ENCODE measurements around the gene RAB3GAP2. TPM values are rescaled to one million over a fixed set of nuclear protein-coding genes. Genes with fewer than 3 reads are reported as not detected.
"Not testable (repeated sequence)": the region's sequence is repeated elsewhere in the genome, so short reads cannot be mapped to it uniquely, and the experiment has no call there.

The RAB3GAP2 gene
- total and polyA plus RNA-seq, 2 of the 13 experiments (the other 11 are each of a cell fraction or from before 2014, with no cell fraction given): 22.6 to 25.0 TPM

DNA sequence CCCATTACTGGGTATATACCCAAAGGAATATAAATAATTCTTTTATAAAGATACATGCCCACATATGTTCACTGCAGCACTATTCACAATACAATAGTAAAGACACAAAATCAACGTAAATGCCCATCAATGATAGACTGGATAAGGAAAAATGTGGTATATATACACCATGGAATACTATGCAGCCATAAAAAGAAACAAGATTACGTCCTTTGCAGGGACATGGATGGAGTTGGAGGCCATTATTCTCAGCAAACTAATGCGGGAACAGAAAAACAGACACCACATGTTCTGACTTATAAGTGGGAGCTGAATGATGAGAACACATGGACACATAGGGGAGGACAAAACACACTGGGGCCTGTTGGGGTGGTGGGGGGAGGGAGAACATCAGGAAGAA, 12.0 kb downstream of the RAB3GAP2 start:
- WGBS (ENCODE audit: low lambda C conversion rate): 100% methylated on average over 3 of the region's 3 CpGs

DNA sequence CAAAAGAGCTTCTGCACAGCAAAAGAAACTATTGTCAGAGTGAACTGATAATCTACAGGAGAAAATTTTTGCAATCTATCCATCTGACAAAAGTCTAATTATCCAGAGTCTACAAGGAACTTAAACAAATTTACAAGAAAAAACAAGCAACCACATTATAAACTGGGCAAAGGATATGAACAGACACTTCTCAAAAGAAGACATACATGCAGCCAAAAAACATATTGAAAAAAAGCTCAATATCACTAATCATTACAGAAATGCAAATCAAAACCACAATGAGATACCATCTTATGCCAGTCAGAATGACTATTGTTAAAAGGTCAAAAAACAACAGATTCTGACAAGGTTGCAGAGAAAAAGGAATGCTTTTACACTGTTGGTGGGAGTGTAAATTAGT, 12.5 kb downstream of the RAB3GAP2 start:
- ATAC-seq; H3K27ac ChIP-seq (ENCODE audit: extremely low read length, insufficient read depth, low read length); H3K9ac ChIP-seq (ENCODE audit: insufficient read depth, low read depth, low read length); DNase-seq (ENCODE audit: low spot score); H3K4me2 ChIP-seq (ENCODE audit: low read depth, low read length); H2AFZ ChIP-seq (ENCODE audit: low read length); BruUV-seq (replicated peaks); FAIRE-seq; in situ Hi-C loops (cut with HindIII; ENCODE audit: extremely low pct_ligation_motif_present, low pct_unique_long_range_greater_than_20kb); H3K27me3 ChIP-seq (ENCODE audit: control insufficient read depth in 1 of 2, insufficient read depth in 2 of 2, low read length in 2 of 2); CTCF ChIA-PET (ENCODE audit: low intra/inter-chr PET ratio, low total read pairs); intact Hi-C loops (cut with micrococcal nuclease; ENCODE audit: unreplicated experiment); H3K9me3 ChIP-seq (ENCODE audit: low read length); POLR2A ChIA-PET; H3K36me3 ChIP-seq (replicated peaks in 1 of 2; ENCODE audit: control insufficient read depth in 1 of 2, insufficient read depth in 2 of 2, low read length in 2 of 2); H3K4me3 ChIP-seq (replicated peaks in 1 of 3; ENCODE audit: insufficient read depth in 1 of 3, low read depth in 2 of 3, low read length in 3 of 3); H4K20me1 ChIP-seq (ENCODE audit: insufficient read depth, low read length): not testable (repeated sequence)
- H3K4me1 ChIP-seq (ENCODE audit: insufficient read depth, low read length): peaks cover 23% of the 10 kb centered on the region
- peaks cover 22% of the 10 kb centered on the region for H3K79me2 ChIP-seq (ENCODE audit: insufficient read depth, low read length)

More for the DNA sequence above, 12.0 kb downstream of the RAB3GAP2 start:
- H3K27me3 ChIP-seq (ENCODE audit: control insufficient read depth in 1 of 2, insufficient read depth in 2 of 2, low read length in 2 of 2); H3K9ac ChIP-seq (ENCODE audit: insufficient read depth, low read depth, low read length); intact Hi-C loops (cut with micrococcal nuclease; ENCODE audit: unreplicated experiment); H3K4me3 ChIP-seq (replicated peaks in 1 of 3; ENCODE audit: insufficient read depth in 1 of 3, low read depth in 2 of 3, low read length in 3 of 3); H3K27ac ChIP-seq (ENCODE audit: extremely low read length, insufficient read depth, low read length); DNase-seq (ENCODE audit: low spot score); H4K20me1 ChIP-seq (ENCODE audit: insufficient read depth, low read length); H2AFZ ChIP-seq (ENCODE audit: low read length); H3K9me3 ChIP-seq (ENCODE audit: low read length); CTCF ChIA-PET (ENCODE audit: low intra/inter-chr PET ratio, low total read pairs); BruUV-seq (replicated peaks); POLR2A ChIA-PET; FAIRE-seq; H3K36me3 ChIP-seq (replicated peaks in 1 of 2; ENCODE audit: control insufficient read depth in 1 of 2, insufficient read depth in 2 of 2, low read length in 2 of 2); in situ Hi-C loops (cut with HindIII; ENCODE audit: extremely low pct_ligation_motif_present, low pct_unique_long_range_greater_than_20kb); ATAC-seq; H3K4me2 ChIP-seq (ENCODE audit: low read depth, low read length): not testable (repeated sequence)
- peaks cover 20% of the 10 kb centered on the region for H3K4me1 ChIP-seq (ENCODE audit: insufficient read depth, low read length)
- peaks cover 22% of the 10 kb centered on the region for H3K79me2 ChIP-seq (ENCODE audit: insufficient read depth, low read length)

DNA sequence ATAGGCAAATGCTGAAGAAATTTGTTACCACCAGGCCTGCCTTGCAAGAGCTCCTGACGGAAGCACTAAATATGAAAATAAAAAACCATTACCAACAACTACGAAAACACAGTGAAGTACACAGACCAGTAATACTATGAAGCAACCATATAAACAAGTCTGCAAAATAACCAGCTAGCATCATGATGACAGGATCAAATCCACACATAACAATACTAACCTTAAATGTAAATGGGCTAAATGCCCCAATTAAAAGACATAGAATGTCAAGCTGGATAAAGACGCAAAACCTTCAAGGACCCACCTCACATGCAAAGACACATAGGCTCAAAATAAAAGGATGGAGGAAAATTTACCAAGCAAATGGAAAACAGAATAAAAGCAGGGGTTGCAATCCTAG, 16.1 kb downstream of the RAB3GAP2 start:
- Histone ChIP-seq H3K79me2 (ENCODE audit: insufficient read depth, low read length) (peaks cover 22% of the 10 kb centered on the region), H3K4me1 (ENCODE audit: insufficient read depth, low read length) (peaks cover 23% of the 10 kb centered on the region), H3K36me3 (replicated peaks in 1 of 2; ENCODE audit: control insufficient read depth in 1 of 2, insufficient read depth in 2 of 2, low read length in 2 of 2) (peaks cover 9 to 17% of the 10 kb centered on the region in 2 experiments; a peak in 4 of 5 replicates)
- H3K4me3 ChIP-seq (replicated peaks in 1 of 3; ENCODE audit: insufficient read depth in 1 of 3, low read depth in 2 of 3, low read length in 3 of 3); H3K9ac ChIP-seq (ENCODE audit: insufficient read depth, low read depth, low read length); POLR2A ChIA-PET; in situ Hi-C loops (cut with HindIII; ENCODE audit: extremely low pct_ligation_motif_present, low pct_unique_long_range_greater_than_20kb); FAIRE-seq; H2AFZ ChIP-seq (ENCODE audit: low read length); BruUV-seq (replicated peaks); ATAC-seq; CTCF ChIA-PET (ENCODE audit: low intra/inter-chr PET ratio, low total read pairs); H3K27ac ChIP-seq (ENCODE audit: extremely low read length, insufficient read depth, low read length); DNase-seq (ENCODE audit: low spot score); intact Hi-C loops (cut with micrococcal nuclease; ENCODE audit: unreplicated experiment); H3K9me3 ChIP-seq (ENCODE audit: low read length); H4K20me1 ChIP-seq (ENCODE audit: insufficient read depth, low read length); H3K4me2 ChIP-seq (ENCODE audit: low read depth, low read length); H3K27me3 ChIP-seq (ENCODE audit: control insufficient read depth in 1 of 2, insufficient read depth in 2 of 2, low read length in 2 of 2): not testable (repeated sequence)
- WGBS (ENCODE audit: low lambda C conversion rate): 97% methylated on average over 3 of the region's 3 CpGs
